Stimulated activated CD4-positive, alpha-beta T cell treated with anti-CD3 and anti-CD28 coated beads, Interleukin-2, amount 100 ng/mL, for 24 hours (primary cell): ENCODE data around the gene TFPI2.

Experiments
- DNase-seq, 2 donors: peaks; one replicate each; pipeline ENCODE4 v3.0.0-alpha.2; 2020

Gene TFPI2

GRCh38 chr7:93851536-93851935, 39.0 kb downstream of the TFPI2 start:
- DNase-seq = no peak

DNA sequence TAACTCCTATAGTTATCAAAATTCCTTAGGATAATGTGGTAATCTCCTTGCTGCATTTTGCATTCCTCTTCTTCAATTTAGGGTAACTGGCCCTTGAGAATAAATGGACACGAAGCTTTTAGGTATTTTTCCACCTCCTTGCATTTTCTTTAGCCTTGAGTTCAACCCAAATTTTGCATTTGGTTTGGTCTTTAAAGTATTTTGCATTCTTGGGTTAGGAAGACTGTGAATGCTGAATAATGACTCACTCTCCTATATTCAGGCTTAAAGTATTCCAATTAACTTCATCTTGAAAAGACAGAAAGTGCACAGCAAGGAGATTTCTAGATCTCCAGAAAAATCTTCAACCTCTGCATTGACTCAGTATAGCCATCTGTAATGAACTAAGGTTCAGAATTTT, 47.3 kb downstream of the TFPI2 start:
- no peak for DNase-seq

DNA sequence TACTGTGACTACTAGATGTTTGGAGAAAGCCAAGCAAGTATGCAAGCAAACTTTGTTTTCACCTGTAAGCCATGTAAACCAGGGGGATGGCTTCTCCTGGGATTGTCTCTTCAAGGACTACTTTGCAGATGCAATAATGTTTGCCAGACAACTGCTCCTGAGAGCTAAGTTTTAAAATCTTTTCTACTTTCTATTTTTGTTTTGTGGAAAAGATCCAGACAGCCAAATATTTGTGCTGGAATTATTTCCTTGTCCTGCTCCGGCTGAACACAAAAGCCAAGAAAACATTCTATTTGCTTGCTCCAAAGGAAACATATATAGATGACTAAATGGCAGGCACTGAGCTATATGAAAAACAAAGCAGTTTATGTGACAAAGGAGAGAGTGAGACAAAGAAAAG, 51.6 kb downstream of the TFPI2 start:
- DNase-seq = no peak

GRCh38 chr7:93837245-93837644, 53.3 kb downstream of the TFPI2 start:
- no peak for DNase-seq

DNA sequence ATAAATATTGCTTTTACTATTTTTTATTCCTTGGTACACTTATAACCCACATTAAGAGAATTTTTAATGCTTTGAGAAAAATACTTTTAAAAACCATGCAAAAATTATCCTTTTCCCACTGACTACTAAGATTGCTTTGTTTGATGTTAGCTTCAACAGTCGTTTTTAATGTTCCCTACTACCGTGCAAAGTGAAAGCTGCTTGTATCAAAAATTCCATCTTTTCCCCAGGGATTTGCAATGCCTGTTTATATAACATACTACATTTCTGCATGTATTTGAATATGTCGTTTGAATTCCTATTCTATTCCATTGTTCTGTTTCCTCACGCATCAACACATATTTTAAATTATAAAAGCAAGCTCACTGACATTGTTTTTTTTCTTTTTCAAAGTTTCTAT, 54.4 kb downstream of the TFPI2 start:
- DNase-seq = no peak

DNA sequence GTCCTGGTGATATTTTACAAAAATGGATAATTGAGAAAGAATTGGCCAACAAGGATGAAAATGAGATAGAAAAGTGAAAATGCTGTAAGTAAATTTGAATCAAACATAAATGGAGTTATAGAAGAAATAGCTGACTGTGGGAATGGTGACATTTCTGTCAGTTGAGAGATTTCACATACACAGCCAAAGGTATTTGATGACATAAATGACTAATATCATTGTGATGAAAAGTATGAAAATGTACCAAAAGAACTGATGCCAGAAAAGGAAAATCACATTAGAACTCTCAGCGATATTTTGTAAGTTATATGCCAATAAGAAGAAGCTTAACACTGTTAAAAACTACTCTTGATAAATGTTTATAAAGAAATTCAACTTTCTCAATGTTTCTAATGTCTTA, 54.9 kb downstream of the TFPI2 start:
- no peak for DNase-seq
